T47D (cell line): ENCODE results near the gene CSF3.

ENCODE experiments used
- DNase-seq, 2 experiments: peaks; one replicate each; pipeline versions ENCODE4 v3.0.0 to v3.0.0-alpha.2; 2011 to 2012; ENCODE audit warnings: low read depth in 1 of 2, low spot score in 1 of 2
- JUND ChIP-seq: IDR thresholded peaks from 2 replicates; pipeline ENCODE4 v1.6.1; 2012; ENCODE audit warnings: low read depth
- in situ Hi-C: cut with HindIII; loops from 2 replicates; pipeline ENCODE4 v1.10.0; 2016; ENCODE audit warnings: low sequenced_read_pairs, low pct_unique_long_range_greater_than_20kb

The CSF3 gene

GRCh38 chr17:40033339-40033738 lies 18.1 kb downstream of the CSF3 start:
- no peak for TF ChIP-seq JUND
- in situ Hi-C loops = no loop called here

GRCh38 chr17:40034426-40035161 lies 19.4 kb downstream of the CSF3 start:
- in situ Hi-C loops = no loop called here
- DNase-seq = peak in 1 of 2 experiments; percentile 1
- TF ChIP-seq JUND = no peak

More at GRCh38 chr17:40033339-40033738, 18.1 kb downstream of the CSF3 start:
- peak in 1 of 2 experiments; percentile 1 for DNase-seq

- in situ Hi-C loops = no loop called here
- peak in 1 of 2 experiments; percentile 55 for DNase-seq
- no peak for TF ChIP-seq JUND
Observed at GRCh38 chr17:40035162-40035559, 19.9 kb downstream of the CSF3 start.

- peak; percentile 59 to 90 for DNase-seq
Observed at GRCh38 chr17:40038882-40039513, 23.8 kb downstream of the CSF3 start.

GRCh38 chr17:40041196-40041595 lies 26.0 kb downstream of the CSF3 start:
- in situ Hi-C loops = no loop called here
- no peak for DNase-seq
- TF ChIP-seq JUND = no peak

More at GRCh38 chr17:40038882-40039513, 23.8 kb downstream of the CSF3 start:
- in situ Hi-C loops = no loop called here
- no peak for TF ChIP-seq JUND

GRCh38 chr17:40056379-40057015 lies 41.3 kb downstream of the CSF3 start:
- in situ Hi-C loops = no loop called here
- DNase-seq = no peak
- TF ChIP-seq JUND = no peak

- no peak for TF ChIP-seq JUND
Observed at GRCh38 chr17:40058186-40058784, 43.0 kb downstream of the CSF3 start.

GRCh38 chr17:40058865-40059264 lies 43.6 kb downstream of the CSF3 start:
- no peak for DNase-seq
- in situ Hi-C loops = no loop called here
- no peak for TF ChIP-seq JUND

More at GRCh38 chr17:40058186-40058784, 43.0 kb downstream of the CSF3 start:
- no peak for DNase-seq
- in situ Hi-C loops = no loop called here

- TF ChIP-seq JUND = no peak
- in situ Hi-C loops = no loop called here
- DNase-seq = no peak
Observed at GRCh38 chr17:40059729-40060475, 44.7 kb downstream of the CSF3 start.

- TF ChIP-seq JUND = no peak
- DNase-seq = peak in 1 of 2 experiments; percentile 62
- in situ Hi-C loops = no loop called here
Observed at GRCh38 chr17:40060887-40061608, 45.8 kb downstream of the CSF3 start.

GRCh38 chr17:40061609-40062038 lies 46.4 kb downstream of the CSF3 start:
- in situ Hi-C loops = no loop called here
- DNase-seq = no peak
- TF ChIP-seq JUND = no peak
